ENCODE data around the gene PLA2G4B. TPM values are rescaled to one million over a fixed set of nuclear protein-coding genes. Genes with fewer than 3 reads are reported as not detected.

Gene PLA2G4B
- total RNA-seq, 1 donor from 2014 or later = 2.9 TPM

DNA sequence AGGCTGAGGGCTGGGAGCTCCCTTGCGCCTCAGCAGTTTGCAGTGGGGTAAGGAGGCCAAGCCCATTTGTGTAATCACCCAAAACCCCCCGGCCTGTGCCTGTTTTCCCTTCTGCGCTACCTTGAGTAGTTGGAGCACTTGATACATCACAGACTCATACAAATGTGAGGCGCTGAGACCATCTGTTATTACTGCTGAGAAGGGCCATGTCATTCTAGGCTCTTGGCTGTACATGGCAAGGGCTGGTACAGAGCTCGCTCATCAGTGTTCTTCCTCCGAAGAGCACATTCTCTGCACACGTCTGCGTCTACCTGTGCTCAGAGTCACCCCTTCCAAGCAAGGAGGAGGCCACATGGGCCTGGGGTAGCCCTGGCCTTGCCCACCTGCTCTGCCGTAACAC is 9.3 kb downstream of the PLA2G4B start:
- Mint-ChIP-seq H3K27ac (ENCODE audit: unreplicated experiment) (no peak overlapping the region), H3K4me1 (ENCODE audit: unreplicated experiment) (no peaks in the 10 kb centered on the region), H3K4me3 (ENCODE audit: unreplicated experiment) (no peak overlapping the region), H3K27me3 (ENCODE audit: unreplicated experiment) (peaks cover 3% of the 10 kb centered on the region), H3K9me3 (ENCODE audit: unreplicated experiment) (no peaks in the 10 kb centered on the region), H3K36me3 (ENCODE audit: low read depth, unreplicated experiment) (peaks cover 12% of the 10 kb centered on the region)
- no peak for DNase-seq (ENCODE audit: low spot score)
- TF ChIP-seq, protein P1, sequence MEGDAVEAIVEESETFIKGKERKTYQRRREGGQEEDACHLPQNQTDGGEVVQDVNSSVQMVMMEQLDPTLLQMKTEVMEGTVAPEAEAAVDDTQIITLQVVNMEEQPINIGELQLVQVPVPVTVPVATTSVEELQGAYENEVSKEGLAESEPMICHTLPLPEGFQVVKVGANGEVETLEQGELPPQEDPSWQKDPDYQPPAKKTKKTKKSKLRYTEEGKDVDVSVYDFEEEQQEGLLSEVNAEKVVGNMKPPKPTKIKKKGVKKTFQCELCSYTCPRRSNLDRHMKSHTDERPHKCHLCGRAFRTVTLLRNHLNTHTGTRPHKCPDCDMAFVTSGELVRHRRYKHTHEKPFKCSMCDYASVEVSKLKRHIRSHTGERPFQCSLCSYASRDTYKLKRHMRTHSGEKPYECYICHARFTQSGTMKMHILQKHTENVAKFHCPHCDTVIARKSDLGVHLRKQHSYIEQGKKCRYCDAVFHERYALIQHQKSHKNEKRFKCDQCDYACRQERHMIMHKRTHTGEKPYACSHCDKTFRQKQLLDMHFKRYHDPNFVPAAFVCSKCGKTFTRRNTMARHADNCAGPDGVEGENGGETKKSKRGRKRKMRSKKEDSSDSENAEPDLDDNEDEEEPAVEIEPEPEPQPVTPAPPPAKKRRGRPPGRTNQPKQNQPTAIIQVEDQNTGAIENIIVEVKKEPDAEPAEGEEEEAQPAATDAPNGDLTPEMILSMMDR (IDR thresholded peaks at IDR 0.05; ENCODE audit: unreplicated experiment) = no peak

DNA sequence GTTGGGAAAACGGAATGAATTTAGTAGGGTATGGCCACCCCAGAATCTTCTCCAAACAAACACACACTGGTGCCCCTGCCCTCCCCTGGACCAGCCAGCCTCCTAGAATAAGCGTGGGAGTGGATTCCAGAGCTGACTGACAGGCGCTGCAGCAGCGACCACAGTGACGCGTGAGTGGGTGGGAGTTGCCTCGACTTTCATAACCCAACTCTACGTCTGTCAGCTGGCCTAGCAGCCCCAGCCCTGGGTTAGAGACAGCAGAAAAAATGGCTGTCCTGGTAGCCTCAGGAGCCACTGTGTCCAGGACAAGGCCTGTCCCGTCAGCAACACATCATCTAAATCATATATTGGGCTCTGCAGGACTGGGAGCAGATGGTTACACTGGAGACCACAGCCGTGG is 10.0 kb downstream of the PLA2G4B start:
- H3K27me3 Mint-ChIP-seq (ENCODE audit: unreplicated experiment) = peaks cover 3% of the 10 kb centered on the region
- no peak overlapping the region for H3K27ac Mint-ChIP-seq (ENCODE audit: unreplicated experiment)
- no peak for DNase-seq (ENCODE audit: low spot score)
- peaks cover 12% of the 10 kb centered on the region for H3K36me3 Mint-ChIP-seq (ENCODE audit: low read depth, unreplicated experiment)
- no peaks in the 10 kb centered on the region for H3K9me3 Mint-ChIP-seq (ENCODE audit: unreplicated experiment)
- no peaks in the 10 kb centered on the region for H3K4me1 Mint-ChIP-seq (ENCODE audit: unreplicated experiment)
- no peak overlapping the region for H3K4me3 Mint-ChIP-seq (ENCODE audit: unreplicated experiment)
- TF ChIP-seq, protein P1 (IDR thresholded peaks at IDR 0.05; ENCODE audit: unreplicated experiment) = no peak

DNA sequence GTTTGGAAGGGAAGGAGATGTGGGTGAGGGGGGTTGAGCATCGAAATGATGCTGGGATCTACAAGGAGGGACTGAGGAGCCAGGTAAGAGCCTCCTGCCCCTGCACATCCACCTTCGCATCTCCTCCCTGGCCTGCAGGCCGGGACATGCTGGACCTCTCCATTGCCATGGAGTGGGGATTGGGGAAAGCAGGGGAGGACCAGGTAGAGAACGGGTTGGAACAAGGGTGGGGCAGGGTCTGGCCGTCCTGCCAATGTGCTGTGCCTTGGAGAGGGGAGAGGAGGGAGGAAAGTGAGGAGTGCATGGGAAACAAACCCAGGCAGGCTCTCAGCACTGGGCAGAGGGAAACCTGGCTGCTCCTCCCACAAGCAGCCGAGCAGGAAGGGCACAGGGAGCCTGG is 10.6 kb downstream of the PLA2G4B start:
- Mint-ChIP-seq H3K27me3 (ENCODE audit: unreplicated experiment) (peaks cover 3% of the 10 kb centered on the region), H3K9me3 (ENCODE audit: unreplicated experiment) (no peaks in the 10 kb centered on the region), H3K27ac (ENCODE audit: unreplicated experiment) (peak overlapping the region; percentile 9), H3K4me3 (ENCODE audit: unreplicated experiment) (no peak overlapping the region), H3K36me3 (ENCODE audit: low read depth, unreplicated experiment) (peaks cover 12% of the 10 kb centered on the region), H3K4me1 (ENCODE audit: unreplicated experiment) (no peaks in the 10 kb centered on the region)
- DNase-seq (ENCODE audit: low spot score) = no peak
- TF ChIP-seq, protein P1 (IDR thresholded peaks at IDR 0.05; ENCODE audit: unreplicated experiment) = no peak

DNA sequence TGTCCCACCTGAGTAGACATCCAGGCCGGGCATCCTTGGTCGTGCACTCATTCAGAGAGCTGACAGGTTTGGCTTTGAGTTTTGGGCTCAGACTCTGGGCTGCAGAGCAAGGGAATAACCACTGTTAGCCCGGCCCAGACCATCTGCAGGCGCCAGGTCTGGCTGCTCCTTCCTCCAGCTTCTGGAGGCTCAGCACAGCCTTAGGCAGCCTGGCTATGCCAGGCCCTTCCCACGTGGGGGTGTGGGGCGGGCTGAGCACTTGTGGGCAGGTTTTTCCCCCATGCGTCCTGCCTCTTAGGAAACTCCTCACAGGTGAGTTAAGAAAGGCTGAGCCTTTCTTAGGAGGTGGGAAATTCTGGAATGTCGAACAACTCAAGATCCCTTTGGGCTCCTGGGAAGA is 11.2 kb downstream of the PLA2G4B start:
- DNase-seq (ENCODE audit: low spot score) = no peak
- Mint-ChIP-seq H3K9me3 (ENCODE audit: unreplicated experiment) (no peaks in the 10 kb centered on the region), H3K4me1 (ENCODE audit: unreplicated experiment) (no peaks in the 10 kb centered on the region), H3K4me3 (ENCODE audit: unreplicated experiment) (no peak overlapping the region), H3K27me3 (ENCODE audit: unreplicated experiment) (peaks cover 3% of the 10 kb centered on the region), H3K36me3 (ENCODE audit: low read depth, unreplicated experiment) (peaks cover 12% of the 10 kb centered on the region), H3K27ac (ENCODE audit: unreplicated experiment) (peak overlapping the region; percentile 30)
- TF ChIP-seq, protein P1 (IDR thresholded peaks at IDR 0.05; ENCODE audit: unreplicated experiment) = no peak

DNA sequence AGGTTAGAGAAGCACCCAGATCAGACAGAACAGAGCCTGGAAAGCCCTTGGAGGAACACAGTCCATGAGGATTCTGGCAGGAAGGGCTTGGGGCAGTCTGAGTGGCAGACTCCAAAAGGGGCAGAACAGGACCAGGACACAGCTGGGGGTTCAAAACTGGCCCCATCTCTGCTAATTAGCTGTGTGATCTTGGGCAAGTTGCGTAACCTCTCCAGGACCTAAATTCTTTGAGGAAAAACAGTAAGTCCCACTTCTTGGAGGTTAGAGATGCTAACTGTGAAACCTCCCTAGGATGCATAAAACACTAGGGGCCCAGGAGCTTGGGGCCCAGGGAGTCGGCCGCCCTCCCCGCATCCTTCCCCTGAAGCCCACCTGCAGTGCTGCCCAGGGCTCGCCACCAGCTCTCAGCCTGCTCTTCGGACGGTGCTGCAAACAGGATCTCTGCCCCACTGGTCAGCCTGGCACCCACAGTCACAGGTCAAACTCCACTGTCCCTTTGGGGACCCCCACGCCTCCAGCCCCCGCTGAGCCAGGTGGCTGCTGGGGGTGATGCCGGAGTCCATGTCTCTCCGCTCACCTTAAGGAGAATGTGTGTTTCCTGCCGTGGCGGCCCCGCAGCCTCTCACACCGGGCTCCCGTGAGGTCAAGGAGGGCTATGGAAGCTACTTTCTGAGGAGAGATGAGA is 12.0 kb downstream of the PLA2G4B start:
- TF ChIP-seq, protein P1 (IDR thresholded peaks at IDR 0.05; ENCODE audit: unreplicated experiment) = no peak
- no peaks in the 10 kb centered on the region for H3K9me3 Mint-ChIP-seq (ENCODE audit: unreplicated experiment)
- no peaks in the 10 kb centered on the region for H3K4me1 Mint-ChIP-seq (ENCODE audit: unreplicated experiment)
- no peak overlapping the region for H3K4me3 Mint-ChIP-seq (ENCODE audit: unreplicated experiment)
- H3K27ac Mint-ChIP-seq (ENCODE audit: unreplicated experiment) = no peak overlapping the region
- DNase-seq (ENCODE audit: low spot score) = no peak
- H3K36me3 Mint-ChIP-seq (ENCODE audit: low read depth, unreplicated experiment) = peaks cover 12% of the 10 kb centered on the region
- peaks cover 6% of the 10 kb centered on the region for H3K27me3 Mint-ChIP-seq (ENCODE audit: unreplicated experiment)

Measured in endothelial cell (in vitro differentiated cells).